NB4 (cell line): ENCODE results near the gene PLEKHA8.

Experiments
- CTCF ChIP-seq: IDR thresholded peaks from one replicate; pipeline ENCODE4 v1.5.1; 2012; ENCODE audit warnings: low read depth, low read length
- MAX ChIP-seq: IDR thresholded peaks from 2 replicates; pipeline ENCODE4 v1.6.1; 2011; ENCODE audit warnings: low read depth, low read length
- POLR2A ChIP-seq: IDR thresholded peaks from 2 replicates; pipeline ENCODE4 v1.6.1; 2011; ENCODE audit warnings: mild to moderate bottlenecking; ENCODE audit not compliant: insufficient read length; ENCODE audit errors: extremely low read depth

- TF ChIP-seq CTCF = no peak
- TF ChIP-seq MAX = no peak
- no peak for TF ChIP-seq POLR2A
Observed at GRCh38 chr7:30146127-30146612, 118.0 kb downstream of the PLEKHA8 start.
